Keratinocyte (primary cell): ENCODE measurements around the gene SNCAIP. TPM values are rescaled to one million over a fixed set of nuclear protein-coding genes. Genes with fewer than 3 reads are reported as not detected.

Experiments used
- DNase-seq: peaks from one replicate; pipeline ENCODE4 v3.0.0-alpha.2; 2011; ENCODE audit warnings: low read depth, missing footprints, low spot score
- FAIRE-seq: peaks from 2 replicates; lab custom pipeline; 2011; peaks lifted over from hg19 to GRCh38; lab: Jason Lieb, UNC
- H2AFZ ChIP-seq: 2 replicates; pipeline ENCODE4 v1.6.0; 2012; ENCODE audit warnings: low read length, control low read depth, inconsistent platforms; ENCODE audit not compliant: control insufficient read depth
- H3K27ac ChIP-seq: 2 replicates; pipeline ENCODE4 v1.5.1; 2011; ENCODE audit warnings: low read length; ENCODE audit not compliant: control insufficient read depth, insufficient read depth
- H3K27me3 ChIP-seq: 3 replicates; pipeline ENCODE4 v1.6.0; 2011; ENCODE audit warnings: low read length; ENCODE audit not compliant: control insufficient read depth, insufficient read depth; ENCODE audit errors: extremely low read depth
- H3K36me3 ChIP-seq, 2 experiments: 2 replicates in 1 of 2; 3 replicates in 1 of 2; pipeline ENCODE4 v1.5.1; 2011; ENCODE audit warnings: low read length in 2 of 2, mild to moderate bottlenecking in 1 of 2; ENCODE audit not compliant: control insufficient read depth in 2 of 2, insufficient read depth in 2 of 2; ENCODE audit errors: extremely low read depth in 1 of 2
- H3K4me1 ChIP-seq: 3 replicates; pipeline ENCODE4 v1.5.1; 2011; ENCODE audit warnings: low read length; ENCODE audit not compliant: control insufficient read depth, insufficient read depth; ENCODE audit errors: extremely low read depth
- H3K4me2 ChIP-seq: 3 replicates; pipeline ENCODE4 v1.6.0; 2011; ENCODE audit warnings: low read depth, low read length; ENCODE audit not compliant: control insufficient read depth, insufficient read depth; ENCODE audit errors: extremely low read depth
- H3K4me3 ChIP-seq, 3 experiments: fragments of 200-600 bp in 1 of 3; sonication (generic) in 1 of 3; 2 replicates in 2 of 3; 3 replicates in 1 of 3; pipeline ENCODE4 v1.5.1; 2011 to 2016; ENCODE audit warnings: low read length in 3 of 3, mild to moderate bottlenecking in 3 of 3, control low read depth in 2 of 3, inconsistent platforms in 1 of 3, low read depth in 1 of 3, mixed read lengths in 1 of 3, mixed run types in 1 of 3, moderate library complexity in 1 of 3; ENCODE audit not compliant: control insufficient read depth in 2 of 3, insufficient read depth in 2 of 3; ENCODE audit errors: extremely low read depth in 1 of 3
- H3K79me2 ChIP-seq: 2 replicates; pipeline ENCODE4 v1.6.0; 2012; ENCODE audit warnings: low read length; ENCODE audit not compliant: control insufficient read depth, insufficient read depth
- H3K9ac ChIP-seq: 3 replicates; pipeline ENCODE4 v1.6.0; 2011; ENCODE audit warnings: low read length; ENCODE audit not compliant: control insufficient read depth, insufficient read depth; ENCODE audit errors: extremely low read depth
- H3K9me1 ChIP-seq: 3 replicates; pipeline ENCODE4 v1.6.0; 2011; ENCODE audit warnings: low read length; ENCODE audit not compliant: control insufficient read depth, insufficient read depth; ENCODE audit errors: extremely low read depth
- H3K9me3 ChIP-seq: 2 replicates; pipeline ENCODE4 v1.5.1; 2012; ENCODE audit warnings: low read depth, low read length; ENCODE audit not compliant: control insufficient read depth
- H4K20me1 ChIP-seq: 3 replicates; pipeline ENCODE4 v1.6.0; 2011; ENCODE audit warnings: low read length; ENCODE audit not compliant: control insufficient read depth, insufficient read depth; ENCODE audit errors: extremely low read depth
- EZH2 ChIP-seq: IDR thresholded peaks from one replicate; pipeline ENCODE4 v1.6.1; 2012; ENCODE audit warnings: inconsistent platforms, mild to moderate bottlenecking, low read length, moderate library complexity
- dilution Hi-C: fragments of 300-500 bp; cut with MboI; formaldehyde crosslinking; loops from one replicate; pipeline ENCODE4 v1.7.0; 2020; ENCODE audit warnings: low sequenced_read_pairs; ENCODE audit not compliant: extremely low pct_ligation_motif_present
- polyA plus RNA-seq, 5 experiments: library from polyadenylated mRNA; depleted of rRNA in 3 of 5; stranded (reverse) in 3 of 5; stranded (forward) in 1 of 5; unstranded in 1 of 5; fragments of >200 nt; gene quantifications; 1 replicate in 1 of 5; 2 replicates in 3 of 5; 3 replicates in 1 of 5; pipeline versions ENCODE4 v1.2.1 to v1.2.3, GENCODE V29; 2011 to 2012; ENCODE audit warnings: missing spikeins in 2 of 5, low read depth in 1 of 5, low replicate concordance in 1 of 5
- TF ChIP-seq, protein P1 (sequence below), 3 experiments: IDR thresholded peaks in 1 of 3; conservative IDR thresholded peaks in 1 of 3; optimal IDR thresholded peaks in 1 of 3; 2 replicates in 2 of 3; 3 replicates in 1 of 3; pipeline versions ENCODE3 to v1.5.1; 2011; ENCODE audit warnings: low read length in 3 of 3, mild to moderate bottlenecking in 3 of 3, moderate library complexity in 2 of 3, control low read depth in 1 of 3, inconsistent platforms in 1 of 3; ENCODE audit not compliant: insufficient read depth in 2 of 3; ENCODE audit errors: extremely low read depth in 1 of 3

Gene SNCAIP
- polyA plus RNA-seq, 1 donor (not counting 4 experiments of a cell fraction or from before 2014, with no cell fraction given): not detected

DNA sequence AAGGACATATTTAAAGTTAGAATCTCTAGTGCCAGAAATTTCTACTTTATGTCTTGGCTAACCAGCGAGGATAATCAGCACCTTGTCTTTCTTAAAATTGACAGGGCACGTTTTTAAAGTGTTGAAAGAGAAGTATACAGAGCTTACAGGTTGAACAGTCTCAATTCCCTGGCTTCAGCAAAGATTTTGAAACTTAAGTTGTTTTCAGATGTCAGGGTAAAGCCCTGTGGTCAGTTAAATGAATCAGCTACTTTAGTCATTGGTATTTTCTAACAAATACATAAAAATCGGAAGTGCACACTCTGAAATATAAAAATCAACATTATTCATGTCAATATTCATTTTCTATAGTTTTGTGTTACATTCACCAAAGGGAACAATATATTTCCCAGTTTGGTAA lies 29.1 kb downstream of the SNCAIP start:
- no peak overlapping the region for H2AFZ ChIP-seq
- H3K4me1 ChIP-seq: no peaks in the 10 kb centered on the region
- no peaks in the 10 kb centered on the region for H3K79me2 ChIP-seq
- no peaks in the 10 kb centered on the region for H3K9me1 ChIP-seq
- H4K20me1 ChIP-seq: no peaks in the 10 kb centered on the region
- dilution Hi-C loops: no loop called here
- no peaks in the 10 kb centered on the region for H3K9me3 ChIP-seq
- no peak overlapping the region for H3K4me3 ChIP-seq
- H3K9ac ChIP-seq: no peak overlapping the region
- FAIRE-seq: no peak
- TF ChIP-seq, protein P1, sequence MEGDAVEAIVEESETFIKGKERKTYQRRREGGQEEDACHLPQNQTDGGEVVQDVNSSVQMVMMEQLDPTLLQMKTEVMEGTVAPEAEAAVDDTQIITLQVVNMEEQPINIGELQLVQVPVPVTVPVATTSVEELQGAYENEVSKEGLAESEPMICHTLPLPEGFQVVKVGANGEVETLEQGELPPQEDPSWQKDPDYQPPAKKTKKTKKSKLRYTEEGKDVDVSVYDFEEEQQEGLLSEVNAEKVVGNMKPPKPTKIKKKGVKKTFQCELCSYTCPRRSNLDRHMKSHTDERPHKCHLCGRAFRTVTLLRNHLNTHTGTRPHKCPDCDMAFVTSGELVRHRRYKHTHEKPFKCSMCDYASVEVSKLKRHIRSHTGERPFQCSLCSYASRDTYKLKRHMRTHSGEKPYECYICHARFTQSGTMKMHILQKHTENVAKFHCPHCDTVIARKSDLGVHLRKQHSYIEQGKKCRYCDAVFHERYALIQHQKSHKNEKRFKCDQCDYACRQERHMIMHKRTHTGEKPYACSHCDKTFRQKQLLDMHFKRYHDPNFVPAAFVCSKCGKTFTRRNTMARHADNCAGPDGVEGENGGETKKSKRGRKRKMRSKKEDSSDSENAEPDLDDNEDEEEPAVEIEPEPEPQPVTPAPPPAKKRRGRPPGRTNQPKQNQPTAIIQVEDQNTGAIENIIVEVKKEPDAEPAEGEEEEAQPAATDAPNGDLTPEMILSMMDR (optimal IDR thresholded peaks at IDR 0.05 in 1 of 3, IDR thresholded peaks at IDR 0.05 in 1 of 3, conservative IDR thresholded peaks at IDR 0.05 in 1 of 3; ENCODE audit: extremely low read depth in 1 of 3, insufficient read depth in 2 of 3, low read length in 3 of 3): no peak
- no peak for TF ChIP-seq EZH2
- no peak overlapping the region for H3K4me2 ChIP-seq
- no peak overlapping the region for H3K27ac ChIP-seq
- no peaks in the 10 kb centered on the region for H3K27me3 ChIP-seq
- H3K36me3 ChIP-seq: no peaks in the 10 kb centered on the region
- DNase-seq: no peak

DNA sequence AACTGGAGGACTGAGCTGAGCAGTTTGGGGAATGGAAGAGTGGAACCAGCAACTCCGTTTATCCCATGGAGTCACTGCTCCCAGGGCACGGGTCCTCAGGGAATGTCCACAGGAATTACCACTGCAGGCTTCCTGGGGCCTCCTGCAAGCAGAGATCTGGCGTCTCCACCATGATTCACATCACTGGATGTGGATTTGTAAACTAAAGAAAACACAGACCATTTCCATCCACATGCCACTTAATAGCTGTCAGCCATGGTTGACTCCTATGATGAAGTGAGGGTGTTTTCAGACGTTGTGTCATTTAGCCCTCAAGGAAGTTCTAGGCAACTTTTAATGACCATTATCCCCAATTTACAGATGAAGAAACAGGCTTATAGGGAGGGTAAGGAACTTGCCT lies 30.2 kb downstream of the SNCAIP start:
- Histone ChIP-seq H3K79me2 (no peaks in the 10 kb centered on the region), H3K4me1 (no peaks in the 10 kb centered on the region), H3K9ac (no peak overlapping the region), H3K4me3 (no peak overlapping the region), H3K27me3 (no peaks in the 10 kb centered on the region), H3K9me3 (no peaks in the 10 kb centered on the region), H3K9me1 (no peaks in the 10 kb centered on the region), H3K27ac (no peak overlapping the region), H4K20me1 (no peaks in the 10 kb centered on the region), H2AFZ (no peak overlapping the region), H3K36me3 (no peaks in the 10 kb centered on the region), H3K4me2 (no peak overlapping the region)
- DNase-seq (no peak), FAIRE-seq (no peak)
- dilution Hi-C loops: no loop called here
- TF ChIP-seq, protein P1 (optimal IDR thresholded peaks at IDR 0.05 in 1 of 3, IDR thresholded peaks at IDR 0.05 in 1 of 3, conservative IDR thresholded peaks at IDR 0.05 in 1 of 3; ENCODE audit: extremely low read depth in 1 of 3, insufficient read depth in 2 of 3, low read length in 3 of 3): no peak
- no peak for TF ChIP-seq EZH2
